Umbilical cord (tissue), 2 donors: ENCODE results near the gene SDK1. TPM values are rescaled to one million over a fixed set of nuclear protein-coding genes. Genes with fewer than 3 reads are reported as not detected.
A peak's percentile ranks its signal among the peaks of the same experiment; 100 is the strongest.

ENCODE experiments used
- DNase-seq: peaks from one replicate; pipeline ENCODE4 v3.0.0-alpha.2; 2015; ENCODE audit warnings: low spot score
- total RNA-seq: library from RNA; depleted of rRNA; stranded (reverse); fragments of >200 nt; gene quantifications from one replicate; pipeline ENCODE4 v1.2.3, GENCODE V29; 2014; ENCODE audit warnings: low replicate concordance; ENCODE audit not compliant: insufficient read depth

Gene SDK1
- total RNA-seq, 1 donor from 2014 or later = 7.9 TPM

- no peak for DNase-seq
Measured at GRCh38 chr7:4170997-4171786, 870.1 kb downstream of the SDK1 start.

- DNase-seq = no peak
Measured at GRCh38 chr7:4172883-4173282, 871.8 kb downstream of the SDK1 start.

- DNase-seq = no peak
Measured at GRCh38 chr7:4173615-4174014, 872.6 kb downstream of the SDK1 start.

GRCh38 chr7:4174016-4174415, 873.0 kb downstream of the SDK1 start:
- DNase-seq = no peak

- DNase-seq = no peak
Measured at GRCh38 chr7:4174451-4174850, 873.4 kb downstream of the SDK1 start.

- DNase-seq = no peak
Measured at GRCh38 chr7:4174884-4175283, 873.8 kb downstream of the SDK1 start.

- no peak for DNase-seq
Measured at GRCh38 chr7:4175346-4175973, 874.4 kb downstream of the SDK1 start.

GRCh38 chr7:4177001-4177400, 875.9 kb downstream of the SDK1 start:
- DNase-seq = no peak

GRCh38 chr7:4178416-4178815, 877.4 kb downstream of the SDK1 start:
- DNase-seq = no peak

GRCh38 chr7:4178916-4179687, 878.0 kb downstream of the SDK1 start:
- no peak for DNase-seq

GRCh38 chr7:4179688-4180380, 878.8 kb downstream of the SDK1 start:
- no peak for DNase-seq

- no peak for DNase-seq
Measured at GRCh38 chr7:4181446-4181845, 880.4 kb downstream of the SDK1 start.

- DNase-seq = no peak
Measured at GRCh38 chr7:4182605-4183300, 881.7 kb downstream of the SDK1 start.

GRCh38 chr7:4184653-4185052, 883.6 kb downstream of the SDK1 start:
- DNase-seq = no peak

GRCh38 chr7:4185136-4185535, 884.1 kb downstream of the SDK1 start:
- no peak for DNase-seq

GRCh38 chr7:4185721-4186512, 884.9 kb downstream of the SDK1 start:
- DNase-seq = peak; percentile 48

- no peak for DNase-seq
Measured at GRCh38 chr7:4186513-4186780, 885.4 kb downstream of the SDK1 start.

- no peak for DNase-seq
Measured at GRCh38 chr7:4188651-4189050, 887.6 kb downstream of the SDK1 start.

- DNase-seq = peak; percentile 97
Measured at GRCh38 chr7:4189131-4189570, 888.1 kb downstream of the SDK1 start.
